ENCODE data around the gene ABHD2.

ABHD2 gene

GRCh38 chr15:89184886-89185526 is 96.8 kb downstream of the ABHD2 start:
- no peak overlapping the region for H3K4me2 ChIP-seq (ENCODE audit: low read length)
- no peaks in the 10 kb centered on the region for H3K4me1 ChIP-seq (ENCODE audit: control insufficient read depth, low read length)
- TF ChIP-seq CTCF (IDR thresholded peaks at IDR 0.05; ENCODE audit: low read depth, low read length, poor library complexity, severe bottlenecking) (no peak), EZH2phosphoT487 (IDR thresholded peaks at IDR 0.05; ENCODE audit: borderline replicate concordance, low read length) (no peak)
- no peaks in the 10 kb centered on the region for H3K9me2 ChIP-seq (replicated peaks; ENCODE audit: control insufficient read depth, low read length)
- no peaks in the 10 kb centered on the region for H3F3A ChIP-seq (ENCODE audit: control insufficient read depth, insufficient read depth)
- H3K27me3 ChIP-seq (ENCODE audit: control insufficient read depth, low read length): no peaks in the 10 kb centered on the region
- no peaks in the 10 kb centered on the region for H3K36me3 ChIP-seq (ENCODE audit: control insufficient read depth, low read length)
- no peak overlapping the region for H3K4me3 ChIP-seq (ENCODE audit: low read length)
- H3K79me2 ChIP-seq (ENCODE audit: control insufficient read depth, low read length): no peaks in the 10 kb centered on the region
- no peaks in the 10 kb centered on the region for H4K20me1 ChIP-seq (ENCODE audit: control insufficient read depth, insufficient read depth, low read depth, low read length)
- no peak overlapping the region for H3K27ac ChIP-seq (ENCODE audit: low read depth, low read length)
- H3K9me3 ChIP-seq (ENCODE audit: control insufficient read depth, insufficient read depth, low read length): no peaks in the 10 kb centered on the region

DNA sequence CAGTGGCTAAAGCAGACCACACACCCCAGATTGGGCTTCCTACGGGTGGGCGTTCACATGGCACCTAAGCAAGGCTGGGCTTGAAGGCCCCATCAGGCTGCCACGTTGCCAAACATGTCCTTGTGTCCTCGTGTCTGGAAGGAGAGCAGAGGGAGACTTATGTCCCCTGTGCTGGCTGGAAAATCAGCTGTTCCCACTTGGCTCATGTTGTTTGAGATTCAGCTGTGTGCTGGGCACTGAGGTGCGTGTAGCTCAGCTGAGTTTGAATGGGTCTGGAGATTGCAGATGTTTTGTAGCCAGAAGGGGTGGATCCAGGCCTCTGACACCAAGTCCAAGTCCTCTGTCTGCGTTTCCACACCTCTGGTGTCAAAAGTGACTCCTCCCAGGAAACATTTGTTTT is 98.5 kb downstream of the ABHD2 start:
- H3K9me2 ChIP-seq (replicated peaks; ENCODE audit: control insufficient read depth, low read length): no peaks in the 10 kb centered on the region
- no peak for TF ChIP-seq EZH2phosphoT487 (IDR thresholded peaks at IDR 0.05; ENCODE audit: borderline replicate concordance, low read length)
- H3K4me2 ChIP-seq (ENCODE audit: low read length): no peak overlapping the region
- H3K79me2 ChIP-seq (ENCODE audit: control insufficient read depth, low read length): no peaks in the 10 kb centered on the region
- H3K27me3 ChIP-seq (ENCODE audit: control insufficient read depth, low read length): no peaks in the 10 kb centered on the region
- no peak overlapping the region for H3K4me3 ChIP-seq (ENCODE audit: low read length)
- no peaks in the 10 kb centered on the region for H4K20me1 ChIP-seq (ENCODE audit: control insufficient read depth, insufficient read depth, low read depth, low read length)
- peaks cover 5% of the 10 kb centered on the region; the same call in 1 of the 2 replicates for H3K36me3 ChIP-seq (ENCODE audit: control insufficient read depth, low read length)
- H3K9me3 ChIP-seq (ENCODE audit: control insufficient read depth, insufficient read depth, low read length): no peaks in the 10 kb centered on the region
- H3K4me1 ChIP-seq (ENCODE audit: control insufficient read depth, low read length): no peaks in the 10 kb centered on the region
- no peak overlapping the region for H3K27ac ChIP-seq (ENCODE audit: low read depth, low read length)
- H3F3A ChIP-seq (ENCODE audit: control insufficient read depth, insufficient read depth): no peaks in the 10 kb centered on the region

- Histone ChIP-seq H3K79me2 (ENCODE audit: control insufficient read depth, low read length) (no peaks in the 10 kb centered on the region), H3F3A (ENCODE audit: control insufficient read depth, insufficient read depth) (no peaks in the 10 kb centered on the region), H3K36me3 (ENCODE audit: control insufficient read depth, low read length) (peaks cover 5% of the 10 kb centered on the region), H4K20me1 (ENCODE audit: control insufficient read depth, insufficient read depth, low read depth, low read length) (no peaks in the 10 kb centered on the region), H3K4me2 (ENCODE audit: low read length) (no peak overlapping the region), H3K4me3 (ENCODE audit: low read length) (no peak overlapping the region), H3K27me3 (ENCODE audit: control insufficient read depth, low read length) (no peaks in the 10 kb centered on the region), H3K9me3 (ENCODE audit: control insufficient read depth, insufficient read depth, low read length) (no peaks in the 10 kb centered on the region), H3K4me1 (ENCODE audit: control insufficient read depth, low read length) (no peaks in the 10 kb centered on the region), H3K27ac (ENCODE audit: low read depth, low read length) (no peak overlapping the region), H3K9me2 (replicated peaks; ENCODE audit: control insufficient read depth, low read length) (no peaks in the 10 kb centered on the region)
- no peak for TF ChIP-seq EZH2phosphoT487 (IDR thresholded peaks at IDR 0.05; ENCODE audit: borderline replicate concordance, low read length)
- TF ChIP-seq CTCF (IDR thresholded peaks at IDR 0.05; ENCODE audit: low read depth, low read length, poor library complexity, severe bottlenecking): no peak
Observed at GRCh38 chr15:89187301-89187985, 99.2 kb downstream of the ABHD2 start.

GRCh38 chr15:89187986-89188514 is 99.8 kb downstream of the ABHD2 start:
- TF ChIP-seq EZH2phosphoT487 (IDR thresholded peaks at IDR 0.05; ENCODE audit: borderline replicate concordance, low read length) (no peak), CTCF (IDR thresholded peaks at IDR 0.05; ENCODE audit: low read depth, low read length, poor library complexity, severe bottlenecking) (no peak)
- H3K4me2 ChIP-seq (ENCODE audit: low read length): no peak overlapping the region
- H3K4me3 ChIP-seq (ENCODE audit: low read length): no peak overlapping the region
- no peak overlapping the region for H3K27ac ChIP-seq (ENCODE audit: low read depth, low read length)
- H3K79me2 ChIP-seq (ENCODE audit: control insufficient read depth, low read length): no peaks in the 10 kb centered on the region
- no peaks in the 10 kb centered on the region for H3K4me1 ChIP-seq (ENCODE audit: control insufficient read depth, low read length)
- H3F3A ChIP-seq (ENCODE audit: control insufficient read depth, insufficient read depth): no peaks in the 10 kb centered on the region
- no peaks in the 10 kb centered on the region for H3K9me2 ChIP-seq (replicated peaks; ENCODE audit: control insufficient read depth, low read length)
- no peaks in the 10 kb centered on the region for H4K20me1 ChIP-seq (ENCODE audit: control insufficient read depth, insufficient read depth, low read depth, low read length)
- H3K9me3 ChIP-seq (ENCODE audit: control insufficient read depth, insufficient read depth, low read length): no peaks in the 10 kb centered on the region
- H3K36me3 ChIP-seq (ENCODE audit: control insufficient read depth, low read length): peaks cover 5% of the 10 kb centered on the region
- H3K27me3 ChIP-seq (ENCODE audit: control insufficient read depth, low read length): no peaks in the 10 kb centered on the region

Measured in DOHH2 (cell line).